Stimulated activated naive B cell treated with anti-CD40 and anti-IgM and Interleukin-4, amounts not matched to agents 10 μg/mL and 1 μg/mL and 100 μg/mL, for 72 hours (primary cell): Measurements from ENCODE around the gene BNIP1.

Source experiments
- ATAC-seq, 2 donors: fragments of 150-1000 bp; cut with Tn5 transposase; replicated peaks; 2 replicates each; pipeline ENCODE4 v1.10.0; 2021; ENCODE audit warnings: moderate library complexity in 1 of 2
- DNase-seq: peaks from one replicate; pipeline ENCODE4 v3.0.0; 2021
- H3K27ac Mint-ChIP-seq: one replicate; pipeline ENCODE4 v1.8.0; 2022; ENCODE audit warnings: mild to moderate bottlenecking, mixed read lengths
- H3K27me3 Mint-ChIP-seq, 2 donors: one replicate each; pipeline ENCODE4 v1.8.0; 2022; ENCODE audit warnings: mixed read lengths in 2 of 2
- H3K36me3 Mint-ChIP-seq, 2 donors: one replicate each; pipeline ENCODE4 v1.8.0; 2022; ENCODE audit warnings: mixed read lengths in 2 of 2, mild to moderate bottlenecking in 1 of 2
- H3K4me1 Mint-ChIP-seq, 2 donors: one replicate each; pipeline ENCODE4 v1.8.0; 2022; ENCODE audit warnings: mixed read lengths in 2 of 2, mild to moderate bottlenecking in 1 of 2
- H3K4me3 Mint-ChIP-seq, 2 donors: one replicate each; pipeline ENCODE4 v1.8.0; 2022; ENCODE audit warnings: mild to moderate bottlenecking in 2 of 2, mixed read lengths in 2 of 2, moderate library complexity in 1 of 2
- H3K9me3 Mint-ChIP-seq, 2 donors: one replicate each; pipeline ENCODE4 v1.8.0; 2022; ENCODE audit warnings: mixed read lengths in 2 of 2, mild to moderate bottlenecking in 1 of 2

BNIP1 gene

GRCh38 chr5:173188280-173188679, 43.9 kb downstream of the BNIP1 start:
- ATAC-seq (no peak), DNase-seq (no peak)
- H3K27ac Mint-ChIP-seq: no peak overlapping the region
- H3K4me1 Mint-ChIP-seq: no peaks in the 10 kb centered on the region
- peaks cover 6 to 16% of the 10 kb centered on the region in 2 donors for H3K27me3 Mint-ChIP-seq
- no peaks in the 10 kb centered on the region for H3K9me3 Mint-ChIP-seq
- H3K4me3 Mint-ChIP-seq: no peak overlapping the region
- H3K36me3 Mint-ChIP-seq: no peaks in the 10 kb centered on the region

GRCh38 chr5:173191015-173191414, 46.7 kb downstream of the BNIP1 start:
- H3K36me3 Mint-ChIP-seq: no peaks in the 10 kb centered on the region
- ATAC-seq (no peak), DNase-seq (no peak)
- no peak overlapping the region for H3K4me3 Mint-ChIP-seq
- H3K4me1 Mint-ChIP-seq: no peaks in the 10 kb centered on the region
- no peaks in the 10 kb centered on the region for H3K9me3 Mint-ChIP-seq
- H3K27me3 Mint-ChIP-seq: peaks cover 11 to 21% of the 10 kb centered on the region in 2 donors
- no peak overlapping the region for H3K27ac Mint-ChIP-seq

GRCh38 chr5:173191561-173191960, 47.2 kb downstream of the BNIP1 start:
- Mint-ChIP-seq H3K36me3 (no peaks in the 10 kb centered on the region), H3K4me3 (no peak overlapping the region), H3K27ac (no peak overlapping the region), H3K4me1 (no peaks in the 10 kb centered on the region), H3K9me3 (no peaks in the 10 kb centered on the region), H3K27me3 (peaks cover 15 to 21% of the 10 kb centered on the region in 2 donors)
- ATAC-seq (no peak), DNase-seq (no peak)

GRCh38 chr5:173192561-173192960, 48.2 kb downstream of the BNIP1 start:
- Mint-ChIP-seq H3K4me1 (no peaks in the 10 kb centered on the region), H3K9me3 (no peaks in the 10 kb centered on the region), H3K27ac (no peak overlapping the region), H3K36me3 (no peaks in the 10 kb centered on the region), H3K4me3 (no peak overlapping the region), H3K27me3 (peaks cover 16 to 21% of the 10 kb centered on the region in 2 donors)
- ATAC-seq (no peak), DNase-seq (no peak)

- H3K36me3 Mint-ChIP-seq: peaks cover 3 to 6% of the 10 kb centered on the region in 2 donors
- H3K27me3 Mint-ChIP-seq: peaks cover 35 to 39% of the 10 kb centered on the region in 2 donors
- no peak for DNase-seq
- no peak overlapping the region for H3K27ac Mint-ChIP-seq
- no peak overlapping the region for H3K4me3 Mint-ChIP-seq
- no peak for ATAC-seq
- peaks cover 7 to 12% of the 10 kb centered on the region in 2 donors for H3K9me3 Mint-ChIP-seq
- H3K4me1 Mint-ChIP-seq: no peaks in the 10 kb centered on the region
These were observed 52.0 kb downstream of the BNIP1 start for GRCh38 chr5:173196133-173196952.

- no peak for ATAC-seq
- Mint-ChIP-seq H3K4me3 (no peak overlapping the region), H3K27me3 (peaks cover 39 to 40% of the 10 kb centered on the region in 2 donors), H3K9me3 (peaks cover 7 to 12% of the 10 kb centered on the region in 2 donors), H3K36me3 (peaks cover 3 to 6% of the 10 kb centered on the region in 2 donors), H3K27ac (no peak overlapping the region), H3K4me1 (peaks cover 0 to 1% of the 10 kb centered on the region in 2 donors)
- no peak for DNase-seq
These were observed 53.1 kb downstream of the BNIP1 start for GRCh38 chr5:173197375-173197891.

GRCh38 chr5:173198049-173198448, 53.7 kb downstream of the BNIP1 start:
- no peak overlapping the region for H3K4me3 Mint-ChIP-seq
- ATAC-seq (no peak), DNase-seq (no peak)
- H3K4me1 Mint-ChIP-seq: peaks cover 0 to 2% of the 10 kb centered on the region in 2 donors
- peaks cover 3 to 6% of the 10 kb centered on the region in 2 donors for H3K36me3 Mint-ChIP-seq
- H3K27me3 Mint-ChIP-seq: peaks cover 40 to 42% of the 10 kb centered on the region in 2 donors
- no peak overlapping the region for H3K27ac Mint-ChIP-seq
- H3K9me3 Mint-ChIP-seq: peaks cover 7 to 12% of the 10 kb centered on the region in 2 donors

- Mint-ChIP-seq H3K9me3 (peaks cover 7 to 12% of the 10 kb centered on the region in 2 donors), H3K36me3 (peaks cover 3 to 6% of the 10 kb centered on the region in 2 donors), H3K27me3 (peaks cover 55 to 60% of the 10 kb centered on the region in 2 donors), H3K27ac (no peak overlapping the region), H3K4me1 (peaks cover 0 to 2% of the 10 kb centered on the region in 2 donors), H3K4me3 (no peak overlapping the region)
- ATAC-seq: no peak
- DNase-seq: no peak
These were observed 56.0 kb downstream of the BNIP1 start for GRCh38 chr5:173200356-173200755.

- H3K27ac Mint-ChIP-seq: no peak overlapping the region
- H3K4me1 Mint-ChIP-seq: peaks cover 0 to 2% of the 10 kb centered on the region in 2 donors
- no peak overlapping the region for H3K4me3 Mint-ChIP-seq
- peaks cover 3 to 6% of the 10 kb centered on the region in 2 donors for H3K36me3 Mint-ChIP-seq
- DNase-seq (no peak), ATAC-seq (no peak)
- H3K27me3 Mint-ChIP-seq: peaks cover 57 to 59% of the 10 kb centered on the region in 2 donors
- H3K9me3 Mint-ChIP-seq: peaks cover 7 to 12% of the 10 kb centered on the region in 2 donors
These were observed 57.4 kb downstream of the BNIP1 start for GRCh38 chr5:173201636-173202265.

- Mint-ChIP-seq H3K36me3 (peaks cover 3 to 6% of the 10 kb centered on the region in 2 donors), H3K4me3 (no peak overlapping the region), H3K9me3 (peaks cover 7 to 12% of the 10 kb centered on the region in 2 donors), H3K27ac (no peak overlapping the region), H3K27me3 (peaks cover 62 to 65% of the 10 kb centered on the region in 2 donors), H3K4me1 (peaks cover 0 to 2% of the 10 kb centered on the region in 2 donors)
- no peak for ATAC-seq
- no peak for DNase-seq
These were observed 58.0 kb downstream of the BNIP1 start for GRCh38 chr5:173202266-173202875.

GRCh38 chr5:173204185-173204979, 60.1 kb downstream of the BNIP1 start:
- Mint-ChIP-seq H3K36me3 (peaks cover 1 to 4% of the 10 kb centered on the region in 2 donors), H3K27ac (no peak overlapping the region), H3K4me1 (peaks cover 0 to 2% of the 10 kb centered on the region in 2 donors), H3K9me3 (peaks cover 5% of the 10 kb centered on the region in 2 donors), H3K27me3 (peaks cover 68 to 75% of the 10 kb centered on the region in 2 donors), H3K4me3 (no peak overlapping the region)
- ATAC-seq: no peak
- DNase-seq: no peak

- Mint-ChIP-seq H3K4me1 (peaks cover 0 to 2% of the 10 kb centered on the region in 2 donors), H3K4me3 (no peak overlapping the region), H3K36me3 (no peaks in the 10 kb centered on the region), H3K27me3 (peaks cover 68 to 76% of the 10 kb centered on the region in 2 donors), H3K27ac (no peak overlapping the region), H3K9me3 (no peaks in the 10 kb centered on the region)
- ATAC-seq: no peak
- DNase-seq: no peak
These were observed 61.6 kb downstream of the BNIP1 start for GRCh38 chr5:173205916-173206315.

GRCh38 chr5:173208296-173208695, 64.0 kb downstream of the BNIP1 start:
- H3K9me3 Mint-ChIP-seq: peaks cover 4 to 5% of the 10 kb centered on the region in 2 donors
- H3K36me3 Mint-ChIP-seq: no peaks in the 10 kb centered on the region
- no peaks in the 10 kb centered on the region for H3K4me1 Mint-ChIP-seq
- H3K27me3 Mint-ChIP-seq: peaks cover 64 to 67% of the 10 kb centered on the region in 2 donors
- H3K4me3 Mint-ChIP-seq: no peak overlapping the region
- ATAC-seq: no peak
- H3K27ac Mint-ChIP-seq: no peak overlapping the region
- DNase-seq: no peak
